Measurements from ENCODE around the gene CST9L. TPM values are rescaled to one million over a fixed set of nuclear protein-coding genes. Genes with fewer than 3 reads are reported as not detected.

Gene CST9L, protein sequence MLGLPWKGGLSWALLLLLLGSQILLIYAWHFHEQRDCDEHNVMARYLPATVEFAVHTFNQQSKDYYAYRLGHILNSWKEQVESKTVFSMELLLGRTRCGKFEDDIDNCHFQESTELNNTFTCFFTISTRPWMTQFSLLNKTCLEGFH
- total RNA-seq = not detected in 2 replicates

GRCh38 chr20:23568320-23568970 is at the start of gene CST9L:
TSS of gene CST9L (minus strand) at chr20:23568484. CDS start at chr20:23568450, 34 bp downstream.

GRCh38 chr20:23605867-23606651 is 37.8 kb upstream of the CST9L start, which contains the start of gene CST9:
TSS of gene CST9 (minus strand) at chr20:23605917. CDS start at chr20:23605864, 53 bp downstream.

Other genes with a start within 250 kb of the CST9L start
- gene NXT1, start 217.7 kb downstream of the CST9L start, total RNA-seq = 11.5 and 21.1 TPM in 2 replicates
- 32.5 and 32.7 TPM in 2 replicates for gene GZF1, start 206.3 kb downstream of the CST9L start, total RNA-seq
- 10.8 and 11.7 TPM in 2 replicates for gene NAPB, start 147.0 kb downstream of the CST9L start, total RNA-seq
- not detected in 2 replicates for gene CSTL1, start 128.8 kb downstream of the CST9L start, total RNA-seq
- gene CST11, start 115.6 kb downstream of the CST9L start, total RNA-seq = not detected in 2 replicates
- not detected in 2 replicates for gene CST8, start 77.4 kb downstream of the CST9L start, total RNA-seq
- gene CST9, start 37.4 kb upstream of the CST9L start, total RNA-seq = not detected in 2 replicates
- 425 and 515 TPM in 2 replicates for gene CST3, start 69.5 kb upstream of the CST9L start, total RNA-seq
- 0.33 and 0.50 TPM in 2 replicates for gene CST4, start 120.6 kb upstream of the CST9L start, total RNA-seq
- gene CST1, start 182.5 kb upstream of the CST9L start, total RNA-seq = 0.63 and 31.1 TPM in 2 replicates